Transverse colon (tissue), 3 donors: ENCODE measurements around the gene ELAVL2.

ENCODE experiments used
- CTCF ChIP-seq, 5 experiments: fragments of 200-600 bp in 3 of 5; fragments of 450-650 bp in 2 of 5; sonication (generic) in 3 of 5; IDR thresholded peaks; 1 replicate in 2 of 5; 2 replicates in 3 of 5; pipeline ENCODE4 v1.5.1; 2016 to 2017; ENCODE audit warnings: antibody characterized with exemption in 5 of 5, inconsistent platforms in 3 of 5, mild to moderate bottlenecking in 2 of 5, moderate library complexity in 1 of 5
- EP300 ChIP-seq: sonication (generic); formaldehyde crosslinking; IDR thresholded peaks from one replicate; pipeline ENCODE4 v1.6.1; 2017; ENCODE audit warnings: antibody characterized with exemption, low read depth
- POLR2A ChIP-seq: fragments of 450-650 bp; IDR thresholded peaks from one replicate; pipeline ENCODE4 v1.6.1; 2016; ENCODE audit warnings: antibody characterized with exemption, mild to moderate bottlenecking, moderate library complexity

- no peak for TF ChIP-seq CTCF (IDR thresholded peaks at IDR 0.05)
- no peak for TF ChIP-seq POLR2A
- no peak for TF ChIP-seq EP300
Measured at GRCh38 chr9:23644326-23644725, 181.7 kb downstream of the ELAVL2 start.
